HG03521 (cell line): ENCODE data around the gene CNTNAP2.

Source experiments
- ATAC-seq: cut with Tn5 transposase; IDR thresholded peaks from one replicate; pipeline ENCODE4 v1.9.1; 2021; ENCODE audit warnings: mild to moderate bottlenecking, moderate library complexity; ENCODE audit not compliant: unreplicated experiment

CNTNAP2 gene

DNA sequence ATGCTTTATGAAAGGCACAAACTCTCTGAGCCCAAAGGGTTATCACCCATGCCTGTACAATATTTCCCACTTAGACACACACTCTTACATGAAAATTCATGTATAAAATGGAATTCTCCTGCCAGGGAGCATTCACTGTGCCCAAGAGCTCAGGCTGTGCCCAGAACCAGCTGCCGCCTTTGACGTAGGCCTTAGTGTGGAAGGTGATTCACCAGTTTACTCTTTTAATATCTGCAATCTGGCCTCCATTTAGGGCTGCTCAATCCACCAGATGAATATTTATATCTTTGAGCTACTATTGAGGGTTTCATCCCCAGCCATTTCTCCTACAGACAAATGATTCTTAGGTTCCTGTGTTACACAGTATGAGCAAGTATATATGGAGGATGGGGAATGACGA lies 849.7 kb downstream of the CNTNAP2 start:
- ATAC-seq, result no peak

DNA sequence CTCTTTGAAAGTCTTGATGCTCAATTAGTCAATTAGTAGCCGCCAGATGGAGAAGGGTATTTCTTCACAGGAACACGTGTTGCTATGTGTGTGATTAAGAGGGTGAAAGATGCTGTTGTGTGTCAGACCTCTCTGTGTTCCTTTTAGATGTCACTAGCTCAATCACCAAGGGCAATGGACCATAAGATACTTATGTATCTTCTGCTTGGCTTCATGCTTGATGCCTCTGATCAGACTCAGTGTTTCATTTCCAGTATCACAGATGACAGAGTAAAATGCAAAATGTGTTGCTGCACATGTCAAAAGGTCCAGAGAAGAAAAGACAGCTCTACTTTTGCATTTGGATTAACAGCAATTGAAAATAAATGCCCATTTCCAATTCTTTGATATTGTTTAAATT lies 865.9 kb downstream of the CNTNAP2 start:
- no peak for ATAC-seq

DNA sequence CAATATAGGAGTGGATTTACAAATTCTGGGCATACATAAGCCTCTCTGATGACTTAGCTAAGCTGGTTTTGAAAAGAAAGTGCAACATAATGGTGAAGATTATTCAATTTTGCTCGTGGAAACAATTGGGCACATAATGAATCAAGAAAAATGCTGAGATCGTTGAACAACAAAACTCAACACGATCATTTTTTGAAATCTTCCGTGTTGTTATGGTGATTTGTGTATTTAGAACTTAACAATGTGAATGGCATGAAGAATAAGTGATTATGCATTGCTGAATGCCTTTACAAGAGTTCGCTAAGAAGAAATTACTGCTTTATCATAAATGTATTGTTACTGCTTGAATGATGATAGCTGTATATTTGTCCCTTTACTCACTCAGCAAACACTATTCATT lies 875.0 kb downstream of the CNTNAP2 start:
- ATAC-seq, result no peak

DNA sequence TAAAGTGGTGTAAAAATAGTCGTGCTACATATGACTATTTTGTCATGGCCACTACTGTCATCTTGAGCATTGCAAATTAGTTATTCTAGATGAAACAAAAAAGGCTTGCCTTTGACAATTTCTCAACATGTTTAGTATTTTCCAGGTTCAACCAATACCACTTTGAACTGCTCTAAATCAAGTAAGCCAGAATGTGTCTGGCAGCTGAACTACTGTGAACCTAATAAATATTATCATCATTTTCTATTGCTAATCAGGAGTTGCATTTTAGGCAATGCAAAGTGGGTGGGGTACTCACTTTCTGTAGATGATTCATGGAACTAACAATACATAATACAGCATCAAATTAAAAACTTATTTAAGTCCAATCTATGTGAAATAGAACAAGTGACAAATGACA lies 877.2 kb downstream of the CNTNAP2 start:
- ATAC-seq, result no peak

DNA sequence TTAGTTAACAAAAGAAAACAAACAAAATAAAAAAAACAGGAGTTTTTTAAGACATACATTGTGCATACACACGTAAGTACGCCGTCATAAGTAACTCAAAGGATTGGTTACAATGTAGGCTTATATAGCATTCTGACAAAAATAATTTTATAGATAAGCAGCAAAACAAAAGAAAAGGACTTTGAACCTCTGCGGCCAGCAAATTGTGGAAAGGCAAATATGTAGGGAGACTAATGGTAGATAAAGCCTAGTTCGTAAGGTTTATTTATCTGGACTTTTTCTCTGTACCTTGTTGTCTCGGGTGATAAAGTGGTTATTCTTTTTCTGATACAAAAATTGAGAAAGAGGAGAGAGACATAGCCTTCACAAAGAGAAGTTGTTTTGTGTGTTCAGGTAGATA lies 891.9 kb downstream of the CNTNAP2 start:
- ATAC-seq, result no peak

DNA sequence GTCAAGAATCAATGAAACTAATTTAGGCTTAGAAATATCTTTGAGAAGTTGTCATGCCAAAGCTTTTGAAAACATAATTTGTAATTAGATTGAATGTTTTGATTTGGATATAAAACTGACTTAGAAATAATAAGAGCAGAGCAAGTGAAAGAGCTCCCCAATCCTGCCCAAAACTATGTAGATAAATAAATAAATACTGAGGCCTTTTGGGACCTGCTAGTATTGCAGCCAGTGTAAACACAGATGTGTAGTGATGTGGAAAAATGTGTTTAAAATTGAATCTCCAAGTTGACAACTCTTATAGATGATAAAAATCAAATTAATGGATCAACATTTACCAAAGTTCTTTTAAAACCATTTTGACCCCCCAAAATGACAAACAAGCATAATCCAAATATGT lies 896.1 kb downstream of the CNTNAP2 start:
- ATAC-seq, result no peak

DNA sequence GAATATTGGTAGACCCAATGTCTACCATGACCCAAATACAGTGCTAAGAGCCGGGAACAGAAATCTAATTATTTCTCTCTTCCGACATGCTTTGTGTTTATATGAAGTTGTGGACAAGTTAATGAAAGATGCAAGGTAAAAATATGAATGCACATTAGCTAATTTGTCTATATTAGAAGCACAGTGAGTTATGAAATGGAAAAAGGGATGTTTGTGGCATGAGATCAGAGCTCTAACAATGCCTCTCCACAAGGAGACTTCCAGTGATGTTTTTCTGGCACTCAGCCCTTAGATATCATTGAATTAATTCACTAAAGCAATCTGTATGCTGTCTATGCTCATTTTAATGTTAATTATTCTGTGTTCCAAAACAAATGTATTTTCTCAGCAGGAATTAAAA lies 897.2 kb downstream of the CNTNAP2 start:
- ATAC-seq, result no peak

DNA sequence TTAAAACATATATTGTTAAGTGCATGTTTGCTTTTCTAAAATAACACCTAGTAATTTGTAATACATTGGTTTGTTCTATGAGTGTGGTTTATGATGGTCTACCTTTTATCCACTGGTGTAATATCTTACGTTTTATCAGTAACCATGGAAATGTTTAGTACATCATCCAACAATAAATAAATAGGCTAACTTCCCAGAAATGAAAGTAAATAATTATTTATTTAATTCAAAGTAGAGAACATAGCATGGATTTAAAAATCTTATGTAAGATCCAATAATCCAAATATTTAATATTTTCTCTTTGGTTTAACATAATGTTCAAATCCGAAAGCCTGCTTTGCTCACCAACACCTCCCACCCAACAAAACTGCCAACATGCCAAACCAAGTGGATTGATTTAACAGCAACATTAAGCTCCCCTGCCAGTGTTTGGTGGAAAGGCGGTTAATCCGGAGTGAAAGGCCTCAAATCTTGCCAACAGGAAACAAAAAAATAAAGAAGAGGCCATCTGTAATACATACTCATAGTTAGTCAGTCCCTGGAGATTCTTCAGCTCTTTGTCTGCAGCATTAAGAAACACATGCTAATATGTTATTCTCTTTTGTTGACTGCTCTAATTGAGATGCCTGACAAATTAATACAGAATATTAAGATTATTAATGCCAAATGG lies 897.8 kb downstream of the CNTNAP2 start:
- no peak for ATAC-seq

DNA sequence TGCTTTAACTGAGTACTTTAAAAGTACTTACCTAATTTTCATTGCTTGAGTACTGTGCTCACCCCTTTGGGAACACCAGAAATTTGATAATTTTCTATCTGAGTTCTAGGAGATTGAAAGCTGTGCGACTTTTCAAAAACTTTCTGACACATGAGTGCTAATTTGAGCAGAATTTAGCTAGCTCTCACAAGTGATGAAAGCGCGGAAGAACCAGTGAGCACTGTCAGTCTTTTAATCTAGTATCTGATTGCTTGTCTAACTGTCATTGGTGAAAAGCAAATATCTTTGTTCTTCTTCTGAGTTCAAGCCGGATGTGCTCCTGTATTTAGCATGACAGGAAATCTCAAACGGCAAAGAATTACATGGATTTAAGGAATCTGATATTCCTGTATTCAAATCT lies 899.4 kb downstream of the CNTNAP2 start:
- no peak for ATAC-seq

GRCh38 chr7:147022056-147022455 lies 905.5 kb downstream of the CNTNAP2 start:
- no peak for ATAC-seq

GRCh38 chr7:147023440-147023839 lies 906.8 kb downstream of the CNTNAP2 start:
- ATAC-seq, result no peak

GRCh38 chr7:147029953-147030352 lies 913.4 kb downstream of the CNTNAP2 start:
- ATAC-seq, result no peak

DNA sequence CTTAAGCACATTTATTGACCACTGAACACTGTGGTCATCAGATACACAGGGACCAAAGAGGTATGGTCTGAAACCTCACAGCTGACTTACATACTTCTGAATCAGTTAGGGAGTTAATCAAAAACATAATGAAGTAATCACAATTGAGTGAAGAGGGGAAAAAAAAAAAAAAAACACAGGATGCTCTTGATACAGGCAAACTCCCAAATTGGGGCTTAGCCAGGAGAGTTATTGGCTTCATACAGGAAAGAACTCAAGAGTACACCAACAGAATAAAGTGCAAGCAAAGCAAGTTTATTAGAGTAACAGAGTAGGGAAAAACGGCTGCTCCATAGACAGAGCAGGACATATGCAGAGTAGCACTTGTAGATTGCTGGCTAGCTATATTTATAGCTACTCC lies 917.0 kb downstream of the CNTNAP2 start:
- ATAC-seq, result no peak

GRCh38 chr7:147041438-147041837 lies 924.8 kb downstream of the CNTNAP2 start:
- ATAC-seq, result no peak

- ATAC-seq, result no peak
Measured at GRCh38 chr7:147044941-147045340, 928.3 kb downstream of the CNTNAP2 start.

GRCh38 chr7:147047696-147048095 lies 931.1 kb downstream of the CNTNAP2 start:
- no peak for ATAC-seq

GRCh38 chr7:147048864-147049263 lies 932.3 kb downstream of the CNTNAP2 start:
- no peak for ATAC-seq

GRCh38 chr7:147052818-147053217 lies 936.2 kb downstream of the CNTNAP2 start:
- ATAC-seq, result no peak

GRCh38 chr7:147053746-147054145 lies 937.1 kb downstream of the CNTNAP2 start:
- no peak for ATAC-seq

- ATAC-seq, result no peak
Measured at GRCh38 chr7:147060070-147060469, 943.5 kb downstream of the CNTNAP2 start.

- ATAC-seq, result no peak
Measured at GRCh38 chr7:147062897-147063296, 946.3 kb downstream of the CNTNAP2 start.

- ATAC-seq, result no peak
Measured at GRCh38 chr7:147068842-147069241, 952.2 kb downstream of the CNTNAP2 start.

DNA sequence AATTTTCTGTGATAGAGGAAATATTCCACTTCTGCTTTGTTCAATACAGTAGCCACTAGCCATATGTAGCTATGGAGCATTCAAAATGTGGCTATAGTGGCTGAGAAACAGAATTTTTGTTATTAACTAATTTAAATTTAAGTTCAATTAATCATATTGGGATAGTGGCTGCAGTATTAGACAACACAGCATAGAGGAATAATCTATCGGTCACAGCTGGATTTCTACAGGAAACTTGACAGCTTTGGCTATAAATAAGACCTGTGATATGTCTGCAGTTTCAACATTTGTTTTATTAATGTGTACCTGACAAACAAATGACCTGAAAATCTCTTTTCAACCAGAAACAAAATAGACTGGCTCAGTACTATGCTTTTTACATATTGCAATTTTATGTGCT lies 953.2 kb downstream of the CNTNAP2 start:
- ATAC-seq, result no peak
